HG03196 (cell line): Measurements from ENCODE around the gene PHF12.
"Not testable (repeated sequence)": the region's sequence is repeated elsewhere in the genome, so short reads cannot be mapped to it uniquely, and the experiment has no call there.

Source experiments
- ATAC-seq: cut with Tn5 transposase; IDR thresholded peaks from one replicate; pipeline ENCODE4 v1.9.1; 2021; ENCODE audit not compliant: unreplicated experiment

PHF12 gene

DNA sequence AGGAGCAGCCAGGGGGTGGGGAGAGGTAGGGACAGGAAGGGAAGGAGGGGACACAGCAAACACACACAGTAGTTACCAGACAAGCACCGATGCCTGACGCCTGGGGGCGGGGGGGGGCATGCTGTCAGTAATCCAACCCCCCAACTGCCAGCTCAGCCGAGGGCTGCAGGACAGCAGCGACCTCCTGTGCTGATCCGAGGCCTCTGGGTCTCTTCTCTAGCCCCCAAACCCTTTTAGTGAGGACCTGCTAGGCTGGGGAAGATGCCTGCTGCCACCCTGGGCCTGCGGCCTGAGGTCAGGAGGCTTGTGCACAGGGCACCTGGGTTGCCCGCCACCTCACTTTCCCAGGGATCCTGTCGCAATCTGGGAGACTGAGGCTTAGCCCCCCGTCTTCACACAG is 65.4 kb downstream of the PHF12 start:
- ATAC-seq = no peak

DNA sequence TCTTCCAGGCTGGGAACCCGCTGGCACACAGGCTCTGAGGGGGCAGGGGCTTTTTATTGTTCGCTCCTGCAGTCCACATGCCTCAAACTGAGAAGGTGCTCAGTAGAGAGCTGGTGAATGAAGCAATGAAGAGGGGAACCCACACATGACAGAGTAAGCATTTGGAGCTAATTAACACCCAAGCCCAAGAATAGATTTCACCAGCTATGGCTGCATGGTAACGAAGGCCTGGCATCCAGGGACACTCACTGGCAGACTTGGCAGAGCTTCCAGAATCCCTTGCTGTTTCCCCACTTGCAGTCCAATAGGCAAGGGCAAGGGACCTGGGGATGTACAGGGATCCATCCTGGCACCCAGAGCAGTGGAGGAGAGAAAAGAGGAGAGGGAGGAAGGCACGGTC is 66.0 kb downstream of the PHF12 start:
- ATAC-seq = no peak

DNA sequence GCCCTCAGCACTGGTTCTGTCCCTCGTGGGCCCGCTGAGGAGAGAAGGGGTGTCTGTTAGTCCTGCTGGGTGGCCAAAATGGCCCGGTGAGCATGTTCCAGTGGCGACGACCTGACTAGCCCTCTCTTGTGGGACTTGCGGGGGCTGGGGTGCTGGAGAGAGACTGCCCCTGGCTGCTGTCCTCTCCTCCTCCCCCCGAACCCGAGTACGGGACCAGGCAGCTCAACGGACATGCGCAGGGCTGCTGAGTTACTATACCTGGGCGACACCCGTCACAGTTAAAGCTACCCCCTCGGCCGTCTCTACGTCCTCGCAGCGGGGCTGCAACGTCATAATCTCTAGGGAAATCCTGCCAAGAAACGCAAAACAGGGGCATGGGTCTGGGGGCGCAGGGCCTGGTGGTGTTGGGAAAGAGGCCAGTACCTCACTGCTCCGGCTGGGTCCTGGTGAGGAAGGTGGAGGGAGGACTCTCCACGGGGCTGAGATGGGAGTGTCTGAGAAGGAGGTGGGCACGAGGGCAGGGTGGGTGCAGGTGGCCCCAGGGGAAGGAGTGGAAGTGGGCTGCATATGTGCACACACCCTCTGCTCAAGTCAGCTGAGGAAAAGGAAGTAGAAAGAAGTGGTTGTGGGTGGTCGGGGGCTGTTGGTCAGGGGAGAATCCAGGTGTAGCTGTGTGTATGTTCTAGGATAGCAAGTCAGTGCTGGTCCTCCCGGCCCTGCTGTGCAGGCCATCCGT is 67.2 kb downstream of the PHF12 start:
- ATAC-seq = no peak

DNA sequence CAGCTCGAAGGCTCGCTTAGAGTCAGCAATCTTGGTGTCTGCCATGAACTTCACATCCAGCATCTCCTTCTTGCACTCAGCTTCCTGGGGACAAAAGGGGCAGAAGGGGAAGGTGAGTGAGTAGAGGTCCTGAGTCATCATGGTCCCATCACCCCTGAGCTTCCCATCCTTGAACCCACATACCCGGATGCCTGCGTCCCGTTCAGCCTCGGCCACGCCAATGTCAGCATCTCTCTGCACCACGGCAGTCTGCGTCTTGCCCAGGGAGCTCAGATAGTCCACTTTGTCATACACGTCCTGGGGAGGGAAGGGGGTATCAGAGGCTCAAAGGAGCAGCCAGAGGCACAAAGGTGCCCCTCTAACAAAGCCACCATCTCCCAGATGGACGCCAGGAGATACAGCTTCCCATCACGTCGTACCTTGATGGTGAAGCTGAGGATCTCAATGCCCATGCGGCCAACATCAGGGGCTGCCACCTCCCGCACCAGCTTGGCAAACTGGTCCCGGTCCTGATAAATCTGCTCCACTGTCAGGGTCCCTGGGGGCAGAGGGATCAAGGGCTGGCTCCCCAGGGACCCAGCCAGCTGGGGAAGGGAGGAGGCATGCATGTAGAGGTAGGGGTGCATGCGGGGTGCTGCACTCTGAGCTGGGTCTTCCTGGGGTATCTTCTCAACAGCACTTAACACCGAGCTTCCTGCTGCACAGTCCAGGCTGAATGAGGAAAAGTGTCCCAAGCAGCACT is 69.0 kb downstream of the PHF12 start:
- no peak for ATAC-seq

DNA sequence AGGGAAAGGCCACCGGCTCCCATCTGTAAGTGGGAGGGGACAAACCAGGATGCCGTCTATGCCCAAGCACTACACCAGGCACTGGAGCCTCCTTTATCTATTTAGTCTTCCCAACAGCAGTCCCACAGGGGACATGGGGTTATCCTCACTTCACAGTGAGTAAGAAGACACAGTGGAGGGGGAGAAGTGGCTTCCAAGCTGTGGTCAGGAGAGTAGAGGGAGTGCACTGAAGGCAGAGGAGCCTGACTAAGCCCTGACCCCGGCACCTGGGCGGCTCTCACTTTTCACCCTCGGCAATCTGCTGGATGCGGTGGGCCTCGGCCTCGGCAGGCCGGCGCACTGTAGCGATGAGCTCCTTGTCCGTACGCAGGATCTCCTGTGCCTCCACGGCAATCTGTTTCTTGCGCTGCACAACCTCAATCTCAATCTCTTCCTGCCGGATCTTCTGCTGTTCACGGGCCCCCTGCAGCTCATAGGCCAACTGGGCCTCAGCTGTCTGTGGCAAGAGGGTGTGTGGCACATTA is 69.7 kb downstream of the PHF12 start:
- no peak for ATAC-seq

DNA sequence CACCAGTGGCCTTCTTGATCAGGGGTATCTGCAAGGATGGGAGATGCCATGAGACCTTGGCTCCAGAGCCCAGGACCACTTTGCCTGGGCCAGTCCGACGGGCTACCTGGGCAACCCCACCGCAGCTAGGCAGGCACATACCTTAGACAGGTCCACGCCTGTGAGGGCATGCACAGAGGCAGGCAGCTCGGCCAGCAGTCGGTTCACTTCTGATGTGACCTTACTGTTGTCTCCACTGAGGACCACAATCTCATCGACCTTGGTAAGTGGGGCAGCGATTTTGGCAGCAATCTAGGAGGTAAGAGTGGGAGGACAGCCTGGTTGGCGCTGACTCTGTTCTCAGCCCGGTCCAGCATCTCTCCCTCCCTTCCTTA is 70.8 kb downstream of the PHF12 start:
- no peak for ATAC-seq

DNA sequence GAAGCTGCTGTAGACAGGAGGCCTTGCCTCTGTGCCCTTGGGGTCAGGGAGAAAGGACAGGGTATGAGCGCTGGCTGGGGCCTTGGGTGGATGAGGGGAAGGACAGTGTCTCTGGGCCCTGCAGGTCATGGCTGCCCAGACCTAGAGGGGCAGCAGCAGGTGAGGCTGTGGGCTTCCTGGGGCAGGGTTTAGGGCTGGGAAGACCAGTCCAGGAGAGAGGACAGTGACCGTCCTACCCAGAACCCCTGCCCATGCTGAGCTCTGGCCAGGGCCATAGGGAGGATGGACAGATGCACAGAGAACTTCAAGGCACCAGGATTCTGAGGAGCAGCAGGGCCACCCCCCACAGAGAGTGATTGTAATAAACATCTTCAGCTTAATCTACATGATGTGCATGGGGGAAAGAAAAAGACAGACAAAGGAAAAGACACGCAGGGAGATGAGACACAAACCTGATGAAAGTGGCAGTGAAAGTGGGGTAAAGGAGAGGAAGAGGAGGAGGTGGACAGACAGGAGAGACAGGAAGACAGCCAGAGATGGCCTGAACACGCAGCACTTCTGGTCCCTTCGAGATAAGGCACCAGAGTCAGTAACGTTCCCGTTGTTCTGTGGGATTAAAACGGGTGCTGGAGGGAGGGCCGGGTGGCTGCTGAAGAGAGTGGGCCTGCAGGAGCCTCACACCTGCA is 71.3 kb downstream of the PHF12 start:
- ATAC-seq = no peak

DNA sequence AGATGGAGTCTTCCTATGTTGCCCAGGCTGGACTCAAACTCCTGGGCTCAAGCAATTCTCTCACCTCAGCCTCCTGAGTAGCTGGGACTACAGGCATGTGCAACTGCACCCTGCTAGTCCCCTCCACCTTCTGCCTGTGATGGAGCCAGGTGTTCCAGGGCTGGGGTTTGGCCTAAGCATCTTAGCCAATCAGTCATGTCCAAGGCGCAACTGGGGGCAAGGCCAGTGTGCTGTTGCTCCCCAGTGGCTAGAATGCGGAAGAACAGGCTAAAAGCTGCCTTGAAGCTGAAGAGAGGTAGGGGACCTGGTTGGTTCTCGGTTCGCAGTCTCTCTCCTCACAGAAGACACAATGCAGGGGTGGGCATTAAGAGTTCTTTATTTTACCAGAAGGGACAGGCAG is 72.3 kb downstream of the PHF12 start:
- no peak for ATAC-seq

DNA sequence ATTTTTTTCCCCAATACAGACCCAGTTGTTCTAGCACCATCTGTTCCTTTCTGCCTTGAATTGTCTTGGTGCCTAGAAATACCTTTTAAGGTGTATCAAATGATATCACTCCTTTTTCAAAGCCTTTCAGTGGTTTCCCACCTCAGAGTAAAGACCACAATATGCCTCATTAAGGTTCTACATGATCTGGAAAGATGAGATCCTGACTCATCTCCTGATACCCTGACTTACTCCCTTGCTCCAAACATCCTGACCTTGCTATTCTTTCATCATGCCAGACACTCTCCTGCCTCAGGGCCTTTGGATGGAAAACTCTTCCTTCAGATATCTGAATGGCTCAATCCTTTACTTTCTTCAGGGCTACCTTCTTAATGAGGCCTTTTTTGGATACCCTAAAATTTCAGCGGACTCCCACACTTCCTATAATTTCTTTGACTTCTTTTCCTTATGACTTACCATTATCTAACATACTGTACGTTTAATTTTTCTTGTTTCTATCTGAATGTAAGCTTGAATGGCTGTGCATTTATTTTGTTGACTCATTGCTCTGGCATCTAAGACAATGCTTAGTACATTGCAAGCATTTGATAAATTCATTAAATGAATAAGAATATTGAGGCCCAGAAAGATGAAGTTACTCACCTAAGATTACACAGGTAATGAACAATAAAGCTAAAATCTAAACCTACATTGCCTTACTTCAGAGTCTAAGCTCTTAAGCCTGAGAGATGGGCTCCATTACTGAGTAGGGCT is 73.0 kb downstream of the PHF12 start:
- ATAC-seq = no peak

DNA sequence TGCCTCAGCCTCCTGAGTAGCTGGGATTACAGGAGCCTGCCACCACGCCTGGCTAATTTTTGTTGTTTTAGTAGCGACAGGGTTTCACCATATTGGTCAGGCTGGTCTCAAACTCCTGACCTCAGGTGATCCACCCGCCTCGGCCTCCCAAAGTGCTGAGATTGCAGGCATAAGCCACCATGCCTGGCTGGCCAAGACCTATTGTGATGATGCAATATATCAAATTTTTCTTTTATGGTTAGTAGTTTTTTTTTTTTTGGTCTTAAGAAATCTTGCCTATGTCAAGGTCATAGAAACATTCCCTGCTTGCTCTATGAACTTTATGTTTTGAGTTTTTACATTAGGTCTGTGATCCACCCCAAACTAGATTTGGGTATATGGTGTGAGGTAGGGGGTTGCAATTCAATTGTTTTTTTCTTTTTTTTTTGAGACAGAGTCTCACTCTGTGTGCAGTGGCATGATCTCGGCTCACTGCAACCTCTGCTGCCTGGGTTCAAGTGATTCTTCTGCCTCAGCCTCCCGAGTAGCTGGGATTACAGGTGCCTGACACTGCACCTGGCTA is 74.1 kb downstream of the PHF12 start:
- not testable (repeated sequence) for ATAC-seq

DNA sequence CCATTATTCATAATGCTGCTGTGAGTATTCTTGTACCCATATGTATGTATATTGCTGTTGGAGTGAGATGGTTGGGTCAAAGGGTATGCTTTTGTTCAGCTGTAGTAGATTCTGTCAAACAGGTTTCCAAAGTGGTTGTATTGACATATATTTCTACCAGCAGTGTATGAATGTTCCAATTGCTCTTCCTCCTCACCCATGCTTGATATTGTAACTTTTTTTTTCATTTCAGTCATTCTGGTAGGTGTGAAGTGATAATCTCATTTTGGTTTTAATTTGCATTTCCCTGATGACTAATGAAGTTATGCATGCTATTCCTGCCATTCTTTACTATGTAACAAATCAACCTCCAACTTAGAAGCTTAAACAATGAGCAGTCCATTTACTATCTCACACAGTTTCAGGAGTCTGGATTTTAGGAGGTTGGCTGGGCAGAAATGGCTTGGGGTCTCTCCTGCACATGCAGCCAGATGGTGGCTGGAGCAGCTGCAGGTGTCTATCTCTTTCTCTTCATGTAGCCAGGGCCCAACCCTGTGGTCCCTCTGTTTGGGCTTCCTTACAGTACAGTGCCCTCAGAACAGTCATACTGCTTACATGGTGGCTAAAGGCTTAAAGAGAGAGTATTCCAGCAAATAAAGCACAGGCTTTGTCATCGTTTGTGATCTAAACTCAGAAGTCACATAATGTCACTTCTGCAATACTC is 75.3 kb downstream of the PHF12 start:
- no peak for ATAC-seq

DNA sequence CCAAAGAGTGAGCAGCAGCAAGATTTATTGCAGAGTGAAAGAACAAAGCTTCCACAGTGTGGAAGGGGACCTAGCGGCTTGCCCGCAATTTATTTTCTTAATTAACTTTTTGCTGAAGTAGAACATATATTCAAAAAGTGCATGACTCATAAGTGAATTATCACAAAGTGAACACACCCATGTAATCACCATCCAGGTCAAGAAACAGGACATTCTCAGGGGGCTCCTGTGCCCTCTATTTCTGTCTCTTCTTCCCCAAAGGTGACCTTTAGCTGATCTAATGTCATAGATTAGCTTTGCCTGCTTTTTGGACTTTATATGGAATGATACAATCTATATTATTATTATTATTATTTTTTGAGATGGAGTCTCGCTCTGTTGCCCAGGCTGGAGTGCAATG is 76.6 kb downstream of the PHF12 start:
- no peak for ATAC-seq

DNA sequence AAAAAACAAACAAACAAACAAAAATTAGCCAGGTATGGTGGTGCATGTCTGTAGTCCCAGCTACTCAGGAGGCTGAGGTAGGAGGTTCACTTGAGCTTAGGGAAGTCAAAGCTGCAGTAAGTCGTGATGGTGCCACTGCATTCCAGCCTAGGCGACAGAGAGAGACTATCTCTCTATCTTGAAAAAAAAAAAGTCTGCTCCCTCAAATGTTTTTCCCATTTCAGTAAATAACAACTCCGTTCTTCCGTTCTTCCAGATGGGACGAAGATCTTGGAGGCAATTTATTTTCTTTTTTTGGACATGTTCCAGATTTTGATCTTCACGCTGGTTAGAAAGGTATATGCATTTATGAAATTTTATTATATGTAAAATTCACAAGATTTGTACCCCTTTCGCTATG is 77.5 kb downstream of the PHF12 start:
- ATAC-seq = no peak

DNA sequence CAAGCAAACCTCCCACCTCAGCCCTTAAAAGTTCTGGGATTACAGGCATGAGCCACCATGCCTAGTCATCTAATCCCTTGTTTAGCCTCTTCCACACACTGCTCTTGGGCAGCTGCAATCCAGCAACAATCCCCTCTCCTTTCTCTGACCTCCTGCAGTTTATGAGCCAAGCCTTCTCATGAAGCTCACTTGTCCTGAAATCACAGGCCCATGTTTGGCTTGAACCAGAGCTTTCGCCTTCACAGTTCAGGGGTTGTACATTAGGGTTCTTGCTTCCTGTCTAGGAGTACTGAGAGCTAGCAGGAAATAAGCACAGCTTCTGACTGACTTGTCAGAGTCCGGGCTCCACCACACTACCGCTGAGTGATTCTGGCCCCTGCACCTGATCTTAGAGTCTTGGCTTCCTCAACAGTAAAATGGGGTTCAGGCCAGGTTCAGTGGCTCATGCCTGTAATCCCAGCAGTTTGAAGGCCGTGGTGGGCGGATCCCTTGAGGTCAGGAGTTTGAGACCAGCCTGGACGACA is 80.2 kb downstream of the PHF12 start:
- ATAC-seq = peak; percentile 87

DNA sequence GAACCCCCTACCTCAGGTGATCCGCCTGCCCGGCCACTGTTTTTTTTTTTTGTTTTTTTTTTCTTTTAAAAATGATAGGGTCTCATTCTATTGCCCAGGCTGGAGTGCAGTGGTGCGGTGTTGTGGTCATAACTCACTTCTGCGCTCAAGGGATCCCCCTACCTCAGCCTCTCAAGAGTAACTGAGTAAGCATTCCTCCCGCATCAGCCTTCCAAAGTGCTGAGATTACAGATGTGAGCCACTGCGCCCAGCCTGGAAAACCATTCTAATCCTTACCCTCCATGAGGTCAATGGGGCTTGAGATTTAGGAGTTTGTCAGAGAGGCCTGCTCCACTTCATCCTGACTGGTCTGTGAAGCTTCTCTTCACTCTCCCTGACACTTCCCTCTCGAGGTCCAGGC is 84.0 kb downstream of the PHF12 start:
- no peak for ATAC-seq

DNA sequence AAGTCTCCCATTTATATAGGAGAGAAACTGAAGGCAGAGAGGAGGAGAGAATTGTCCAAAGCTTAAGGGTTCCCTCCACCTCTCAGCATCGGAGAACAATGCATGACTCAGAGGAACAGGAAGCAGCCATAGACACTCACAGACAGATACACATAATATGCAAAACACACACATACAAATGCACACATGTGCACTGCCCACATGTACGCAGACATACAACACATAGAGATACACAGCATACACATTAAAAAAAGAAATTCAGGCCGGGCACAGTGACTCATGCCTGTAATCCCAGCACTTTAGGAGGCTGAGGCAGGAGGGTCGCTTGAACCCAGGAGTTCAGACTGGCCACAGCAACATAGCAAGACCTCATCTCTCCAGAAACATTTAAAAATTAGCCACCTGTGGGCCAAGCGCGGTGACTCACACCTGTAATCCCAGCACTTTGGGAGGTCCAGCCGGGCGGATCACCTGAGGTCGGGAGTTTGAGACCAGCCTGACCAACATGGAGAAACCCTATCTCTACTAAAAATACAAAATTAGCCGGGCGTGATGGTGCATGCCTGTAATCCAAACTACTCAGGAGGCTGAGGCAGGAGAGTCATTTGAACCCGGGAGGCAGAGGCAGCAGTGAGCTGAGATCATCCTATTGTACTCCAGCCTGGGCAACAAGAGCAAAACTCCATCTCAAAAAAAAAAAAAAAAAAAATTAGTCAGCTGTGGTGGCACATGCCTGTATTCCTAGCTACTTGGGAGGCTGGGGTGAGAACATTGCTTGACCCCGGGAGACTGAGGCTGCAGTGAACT is 85.2 kb downstream of the PHF12 start:
- no peak for ATAC-seq

DNA sequence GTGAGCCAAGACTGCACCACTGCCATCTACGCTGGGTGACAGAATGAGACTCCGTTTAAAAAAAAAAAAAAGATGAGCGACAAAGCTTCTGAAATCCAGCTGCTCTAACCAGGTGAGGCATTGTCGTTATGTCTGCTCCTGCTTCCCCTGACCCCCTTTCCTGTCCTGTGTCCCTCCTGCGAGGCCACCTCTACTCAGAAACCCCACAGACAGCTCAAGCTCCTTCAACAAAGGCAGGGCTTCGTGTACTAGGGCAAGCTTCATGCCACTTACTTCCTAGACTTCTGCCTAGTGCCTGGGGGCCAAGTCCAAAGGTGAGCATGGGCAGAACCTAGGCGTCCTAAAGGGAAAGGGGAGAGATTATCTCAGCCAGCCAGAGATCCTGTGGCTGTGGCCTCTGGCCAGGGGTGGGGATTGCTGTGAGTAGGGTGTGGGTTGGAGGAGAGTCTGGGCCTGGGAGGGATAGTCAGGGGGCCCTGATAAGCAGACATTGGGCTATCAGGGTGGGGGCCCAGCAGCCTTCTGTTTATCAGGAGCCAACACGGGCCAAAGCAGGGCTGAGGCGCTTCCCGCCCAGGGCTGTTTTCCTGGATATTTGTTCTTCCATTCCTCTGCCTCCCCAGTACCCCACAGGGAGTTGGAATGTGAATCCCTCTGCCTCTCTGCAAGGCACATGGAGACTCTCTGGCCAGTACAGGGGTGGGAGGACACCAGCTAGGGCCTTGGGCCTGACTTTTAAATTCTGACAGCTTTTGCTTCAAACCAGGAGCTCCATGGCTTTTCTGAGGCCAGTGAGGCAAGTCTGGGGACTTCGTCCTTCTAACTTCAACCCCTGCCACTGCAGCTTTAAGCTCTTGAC is 86.1 kb downstream of the PHF12 start:
- no peak for ATAC-seq

DNA sequence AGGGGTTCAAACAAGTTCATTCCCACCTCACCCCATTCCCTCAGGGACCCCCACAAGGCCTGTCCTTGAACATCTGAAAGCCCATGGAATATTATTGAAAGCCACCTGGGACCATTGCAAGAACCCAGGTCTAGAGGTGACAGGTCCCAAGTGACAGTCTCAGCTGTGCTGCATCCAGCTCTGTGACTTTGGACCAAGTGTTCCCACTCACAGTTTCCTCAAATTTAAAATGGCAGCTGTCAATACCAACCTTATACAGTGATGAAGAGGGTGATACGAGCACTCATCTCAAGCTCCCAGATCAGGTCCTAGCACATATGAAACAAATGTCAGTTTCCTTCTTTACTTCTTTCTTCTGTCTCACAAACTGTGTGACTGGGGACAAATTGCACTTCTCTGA is 87.4 kb downstream of the PHF12 start:
- ATAC-seq = no peak
